ENCODE data around the gene ACACA. TPM values are rescaled to one million over a fixed set of nuclear protein-coding genes. Genes with fewer than 3 reads are reported as not detected.

ACACA gene
- total and polyA plus RNA-seq, 8 donors, result 9.1 to 31.6 (median 13.1) TPM

GRCh38 chr17:37098910-37099664 lies 307.5 kb downstream of the ACACA start:
- H3K27ac ChIP-seq, result no peak overlapping the region
- TF ChIP-seq CTCF (IDR thresholded peaks at IDR 0.05), result no peak
- H3K36me3 ChIP-seq, result peaks cover 0 to 18% (median 3%) of the 10 kb centered on the region in 3 donors
- H3K27me3 ChIP-seq, result no peaks in the 10 kb centered on the region
- DNase-seq (no peak), FAIRE-seq (no peak), ATAC-seq (peak in 2 of 4 donors; percentile 48 to 67)
- intact Hi-C loops (cut with DNase I), result no loop called here
- H3K4me3 ChIP-seq, result no peak overlapping the region
- H3K4me1 ChIP-seq, result no peaks in the 10 kb centered on the region
- no peaks in the 10 kb centered on the region for H3K9me3 ChIP-seq
- 94 to 96% methylated on average over 9 of the region's 9 CpGs for WGBS, 2 donors

GRCh38 chr17:37098152-37098551 lies 308.5 kb downstream of the ACACA start:
- no peak for TF ChIP-seq CTCF (IDR thresholded peaks at IDR 0.05)
- Histone ChIP-seq H3K9me3 (no peaks in the 10 kb centered on the region), H3K4me1 (no peaks in the 10 kb centered on the region), H3K36me3 (peaks cover 0 to 18% (median 3%) of the 10 kb centered on the region in 3 donors), H3K27ac (no peak overlapping the region), H3K4me3 (no peak overlapping the region), H3K27me3 (no peaks in the 10 kb centered on the region)
- DNase-seq (no peak), FAIRE-seq (no peak), ATAC-seq (no peak)
- intact Hi-C loops (cut with DNase I), result no loop called here
- 83 to 88% methylated on average over 5 of the region's 5 CpGs for WGBS, 2 donors

GRCh38 chr17:37097154-37097553 lies 309.5 kb downstream of the ACACA start:
- H3K4me1 ChIP-seq, result no peaks in the 10 kb centered on the region
- 54 to 60% methylated on average over 2 of the region's 2 CpGs for WGBS, 2 donors
- TF ChIP-seq CTCF (IDR thresholded peaks at IDR 0.05), result no peak
- intact Hi-C loops (cut with DNase I), result no loop called here
- H3K9me3 ChIP-seq, result no peaks in the 10 kb centered on the region
- FAIRE-seq (no peak), DNase-seq (no peak), ATAC-seq (no peak)
- no peaks in the 10 kb centered on the region for H3K27me3 ChIP-seq
- no peak overlapping the region for H3K27ac ChIP-seq
- H3K4me3 ChIP-seq, result no peak overlapping the region
- peaks cover 0 to 18% (median 0%) of the 10 kb centered on the region in 3 donors for H3K36me3 ChIP-seq

GRCh38 chr17:37096071-37096470 lies 310.6 kb downstream of the ACACA start:
- DNase-seq (no peak), FAIRE-seq (no peak), ATAC-seq (no peak)
- no peaks in the 10 kb centered on the region for H3K4me1 ChIP-seq
- 86 to 91% methylated on average over 2 of the region's 2 CpGs for WGBS, 2 donors
- TF ChIP-seq CTCF (IDR thresholded peaks at IDR 0.05), result no peak
- intact Hi-C loops (cut with DNase I), result no loop called here
- H3K27ac ChIP-seq, result no peak overlapping the region
- H3K27me3 ChIP-seq, result no peaks in the 10 kb centered on the region
- H3K9me3 ChIP-seq, result no peaks in the 10 kb centered on the region
- peaks cover 0 to 18% (median 0%) of the 10 kb centered on the region in 3 donors for H3K36me3 ChIP-seq
- H3K4me3 ChIP-seq, result no peak overlapping the region

- peaks cover 0 to 18% (median 0%) of the 10 kb centered on the region in 3 donors for H3K36me3 ChIP-seq
- no peak for FAIRE-seq
- DNase-seq, result no peak
- no peaks in the 10 kb centered on the region for H3K4me1 ChIP-seq
- no peak for ATAC-seq
- WGBS, 2 donors, result 82 to 91% methylated on average over 4 of the region's 4 CpGs
- no peak overlapping the region for H3K27ac ChIP-seq
- H3K9me3 ChIP-seq, result no peaks in the 10 kb centered on the region
- H3K27me3 ChIP-seq, result no peaks in the 10 kb centered on the region
- no peak overlapping the region for H3K4me3 ChIP-seq
- intact Hi-C loops (cut with DNase I), result no loop called here
- TF ChIP-seq CTCF (IDR thresholded peaks at IDR 0.05), result no peak
These were observed 312.2 kb downstream of the ACACA start for GRCh38 chr17:37094391-37094790.
